ENCODE results near the gene SPECC1.
"Not testable (repeated sequence)": the region's sequence is repeated elsewhere in the genome, so short reads cannot be mapped to it uniquely, and the experiment has no call there.

The SPECC1 gene

GRCh38 chr17:20033415-20033814 is 24.3 kb downstream of the SPECC1 start:
- DNase-seq (ENCODE audit: low read depth, low spot score) = no peak
- no peak overlapping the region for H3K4me3 ChIP-seq (ENCODE audit: insufficient read length, low read depth)
- H3K9me3 ChIP-seq (ENCODE audit: insufficient read depth, low read length) = no peaks in the 10 kb centered on the region

GRCh38 chr17:20035501-20035900 is 26.3 kb downstream of the SPECC1 start:
- Histone ChIP-seq H3K9ac (ENCODE audit: insufficient read length, low read depth) (no peak overlapping the region), H3K9me3 (ENCODE audit: insufficient read depth, low read length) (no peaks in the 10 kb centered on the region), H3K36me3 (ENCODE audit: insufficient read depth, insufficient read length, low read length) (no peaks in the 10 kb centered on the region), H3K4me3 (ENCODE audit: insufficient read length, low read depth) (no peak overlapping the region), H3K27me3 (ENCODE audit: insufficient read depth, insufficient read length) (no peaks in the 10 kb centered on the region), H3K4me1 (ENCODE audit: insufficient read depth, insufficient read length) (no peaks in the 10 kb centered on the region)
- DNase-seq (ENCODE audit: low read depth, low spot score) = no peak
- TF ChIP-seq ZNF274 (IDR thresholded peaks at IDR 0.05; ENCODE audit: low read depth, low read length) (no peak), YY1 (IDR thresholded peaks at IDR 0.05; ENCODE audit: insufficient read depth, insufficient read length) (no peak), SUZ12 (IDR thresholded peaks at IDR 0.05; ENCODE audit: extremely low read depth, insufficient read depth, insufficient read length) (no peak)

More at GRCh38 chr17:20033415-20033814, 24.3 kb downstream of the SPECC1 start:
- no peaks in the 10 kb centered on the region for H3K4me1 ChIP-seq (ENCODE audit: insufficient read depth, insufficient read length)
- TF ChIP-seq YY1 (IDR thresholded peaks at IDR 0.05; ENCODE audit: insufficient read depth, insufficient read length) = no peak
- no peak for TF ChIP-seq SUZ12 (IDR thresholded peaks at IDR 0.05; ENCODE audit: extremely low read depth, insufficient read depth, insufficient read length)
- no peak for TF ChIP-seq ZNF274 (IDR thresholded peaks at IDR 0.05; ENCODE audit: low read depth, low read length)
- H3K27me3 ChIP-seq (ENCODE audit: insufficient read depth, insufficient read length) = no peaks in the 10 kb centered on the region
- H3K9ac ChIP-seq (ENCODE audit: insufficient read length, low read depth) = no peak overlapping the region
- H3K36me3 ChIP-seq (ENCODE audit: insufficient read depth, insufficient read length, low read length) = no peaks in the 10 kb centered on the region

GRCh38 chr17:20037286-20037685 is 28.1 kb downstream of the SPECC1 start:
- not testable (repeated sequence) for H3K4me3 ChIP-seq (ENCODE audit: insufficient read length, low read depth); DNase-seq (ENCODE audit: low read depth, low spot score); H3K36me3 ChIP-seq (ENCODE audit: insufficient read depth, insufficient read length, low read length); H3K4me1 ChIP-seq (ENCODE audit: insufficient read depth, insufficient read length); H3K27me3 ChIP-seq (ENCODE audit: insufficient read depth, insufficient read length); H3K9ac ChIP-seq (ENCODE audit: insufficient read length, low read depth); H3K9me3 ChIP-seq (ENCODE audit: insufficient read depth, low read length)

- Histone ChIP-seq H3K9ac (ENCODE audit: insufficient read length, low read depth) (no peak overlapping the region), H3K9me3 (ENCODE audit: insufficient read depth, low read length) (no peaks in the 10 kb centered on the region), H3K4me1 (ENCODE audit: insufficient read depth, insufficient read length) (no peaks in the 10 kb centered on the region), H3K27me3 (ENCODE audit: insufficient read depth, insufficient read length) (no peaks in the 10 kb centered on the region), H3K4me3 (ENCODE audit: insufficient read length, low read depth) (no peak overlapping the region), H3K36me3 (ENCODE audit: insufficient read depth, insufficient read length, low read length) (no peaks in the 10 kb centered on the region)
- TF ChIP-seq ZNF274 (IDR thresholded peaks at IDR 0.05; ENCODE audit: low read depth, low read length) (no peak), SUZ12 (IDR thresholded peaks at IDR 0.05; ENCODE audit: extremely low read depth, insufficient read depth, insufficient read length) (no peak), YY1 (IDR thresholded peaks at IDR 0.05; ENCODE audit: insufficient read depth, insufficient read length) (no peak)
- DNase-seq (ENCODE audit: low read depth, low spot score) = no peak
Measured at GRCh38 chr17:20039037-20039436, 29.9 kb downstream of the SPECC1 start.

- DNase-seq (ENCODE audit: low read depth, low spot score) = no peak
- no peaks in the 10 kb centered on the region for H3K36me3 ChIP-seq (ENCODE audit: insufficient read depth, insufficient read length, low read length)
- no peaks in the 10 kb centered on the region for H3K27me3 ChIP-seq (ENCODE audit: insufficient read depth, insufficient read length)
- TF ChIP-seq SUZ12 (IDR thresholded peaks at IDR 0.05; ENCODE audit: extremely low read depth, insufficient read depth, insufficient read length) (no peak), YY1 (IDR thresholded peaks at IDR 0.05; ENCODE audit: insufficient read depth, insufficient read length) (no peak), ZNF274 (IDR thresholded peaks at IDR 0.05; ENCODE audit: low read depth, low read length) (no peak)
- no peaks in the 10 kb centered on the region for H3K4me1 ChIP-seq (ENCODE audit: insufficient read depth, insufficient read length)
- H3K9me3 ChIP-seq (ENCODE audit: insufficient read depth, low read length) = no peaks in the 10 kb centered on the region
- H3K4me3 ChIP-seq (ENCODE audit: insufficient read length, low read depth) = no peak overlapping the region
- H3K9ac ChIP-seq (ENCODE audit: insufficient read length, low read depth) = no peak overlapping the region
Measured at GRCh38 chr17:20040216-20040615, 31.1 kb downstream of the SPECC1 start.

GRCh38 chr17:20043021-20043420 is 33.9 kb downstream of the SPECC1 start:
- peaks cover 2% of the 10 kb centered on the region for H3K4me1 ChIP-seq (ENCODE audit: insufficient read depth, insufficient read length)
- no peak for DNase-seq (ENCODE audit: low read depth, low spot score)
- no peak overlapping the region for H3K9ac ChIP-seq (ENCODE audit: insufficient read length, low read depth)
- H3K27me3 ChIP-seq (ENCODE audit: insufficient read depth, insufficient read length) = no peaks in the 10 kb centered on the region
- TF ChIP-seq SUZ12 (IDR thresholded peaks at IDR 0.05; ENCODE audit: extremely low read depth, insufficient read depth, insufficient read length) (no peak), YY1 (IDR thresholded peaks at IDR 0.05; ENCODE audit: insufficient read depth, insufficient read length) (no peak), ZNF274 (IDR thresholded peaks at IDR 0.05; ENCODE audit: low read depth, low read length) (no peak)
- H3K36me3 ChIP-seq (ENCODE audit: insufficient read depth, insufficient read length, low read length) = no peaks in the 10 kb centered on the region
- no peaks in the 10 kb centered on the region for H3K9me3 ChIP-seq (ENCODE audit: insufficient read depth, low read length)
- H3K4me3 ChIP-seq (ENCODE audit: insufficient read length, low read depth) = no peak overlapping the region

GRCh38 chr17:20045476-20045875 is 36.3 kb downstream of the SPECC1 start:
- no peak overlapping the region for H3K4me3 ChIP-seq (ENCODE audit: insufficient read length, low read depth)
- no peaks in the 10 kb centered on the region for H3K27me3 ChIP-seq (ENCODE audit: insufficient read depth, insufficient read length)
- H3K9me3 ChIP-seq (ENCODE audit: insufficient read depth, low read length) = no peaks in the 10 kb centered on the region
- H3K4me1 ChIP-seq (ENCODE audit: insufficient read depth, insufficient read length) = peaks cover 2% of the 10 kb centered on the region
- no peak overlapping the region for H3K9ac ChIP-seq (ENCODE audit: insufficient read length, low read depth)
- no peaks in the 10 kb centered on the region for H3K36me3 ChIP-seq (ENCODE audit: insufficient read depth, insufficient read length, low read length)
- no peak for TF ChIP-seq YY1 (IDR thresholded peaks at IDR 0.05; ENCODE audit: insufficient read depth, insufficient read length)
- TF ChIP-seq SUZ12 (IDR thresholded peaks at IDR 0.05; ENCODE audit: extremely low read depth, insufficient read depth, insufficient read length) = no peak
- TF ChIP-seq ZNF274 (IDR thresholded peaks at IDR 0.05; ENCODE audit: low read depth, low read length) = no peak
- DNase-seq (ENCODE audit: low read depth, low spot score) = no peak

- H3K4me1 ChIP-seq (ENCODE audit: insufficient read depth, insufficient read length) = peaks cover 2% of the 10 kb centered on the region
- no peak overlapping the region for H3K4me3 ChIP-seq (ENCODE audit: insufficient read length, low read depth)
- TF ChIP-seq ZNF274 (IDR thresholded peaks at IDR 0.05; ENCODE audit: low read depth, low read length) = no peak
- no peak for TF ChIP-seq SUZ12 (IDR thresholded peaks at IDR 0.05; ENCODE audit: extremely low read depth, insufficient read depth, insufficient read length)
- no peak for TF ChIP-seq YY1 (IDR thresholded peaks at IDR 0.05; ENCODE audit: insufficient read depth, insufficient read length)
- H3K9me3 ChIP-seq (ENCODE audit: insufficient read depth, low read length) = no peaks in the 10 kb centered on the region
- H3K9ac ChIP-seq (ENCODE audit: insufficient read length, low read depth) = no peak overlapping the region
- no peaks in the 10 kb centered on the region for H3K27me3 ChIP-seq (ENCODE audit: insufficient read depth, insufficient read length)
- DNase-seq (ENCODE audit: low read depth, low spot score) = no peak
- no peaks in the 10 kb centered on the region for H3K36me3 ChIP-seq (ENCODE audit: insufficient read depth, insufficient read length, low read length)
Measured at GRCh38 chr17:20046629-20047028, 37.5 kb downstream of the SPECC1 start.

Measured in NT2/D1 (cell line).